T-helper 1 cell treated with Interleukin-12 subunit alpha and Interleukin-12 subunit beta and Interleukin-4 antibody, amounts not matched to agents 30 μg/mL and 1 μg/mL, for 36 hours (primary cell): Measurements from ENCODE around the gene CTNNA2.

Experiments used
- H3K27ac Mint-ChIP-seq: one replicate; pipeline ENCODE4 v1.8.0; 2021; ENCODE audit warnings: mild to moderate bottlenecking, mixed read lengths
- H3K27me3 Mint-ChIP-seq: one replicate; pipeline ENCODE4 v1.8.0; 2021; ENCODE audit warnings: low read depth, mixed read lengths
- H3K36me3 Mint-ChIP-seq: one replicate; pipeline ENCODE4 v1.8.0; 2021; ENCODE audit warnings: low read depth, mixed read lengths
- H3K4me1 Mint-ChIP-seq: one replicate; pipeline ENCODE4 v1.8.0; 2021; ENCODE audit warnings: low read depth, mixed read lengths
- H3K4me3 Mint-ChIP-seq: one replicate; pipeline ENCODE4 v1.8.0; 2021; ENCODE audit warnings: mild to moderate bottlenecking, moderate library complexity, mixed read lengths
- H3K9me3 Mint-ChIP-seq: one replicate; pipeline ENCODE4 v1.8.0; 2021; ENCODE audit warnings: mixed read lengths

CTNNA2 gene

DNA sequence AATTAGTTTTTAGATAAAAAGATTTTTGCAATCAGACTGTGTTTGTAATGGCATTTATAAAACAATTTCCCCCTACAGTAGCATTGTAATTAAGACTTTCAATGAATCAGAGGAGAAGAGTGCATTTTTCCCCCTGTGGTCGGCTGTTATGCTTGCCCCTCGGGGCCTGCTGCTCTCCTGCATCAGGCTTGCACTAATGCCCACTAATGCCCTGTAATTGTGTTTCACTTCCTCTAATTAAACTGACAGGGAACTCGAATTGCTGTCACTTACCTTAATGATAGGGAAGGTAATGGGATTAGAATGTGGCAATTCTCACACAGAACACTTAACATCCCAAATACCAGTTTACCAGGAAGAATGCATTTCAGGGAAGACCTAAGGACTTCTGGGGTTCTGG is 852.9 kb downstream of the CTNNA2 start:
- H3K9me3 Mint-ChIP-seq = no peaks in the 10 kb centered on the region
- H3K4me3 Mint-ChIP-seq = no peak overlapping the region
- H3K36me3 Mint-ChIP-seq = no peaks in the 10 kb centered on the region
- no peaks in the 10 kb centered on the region for H3K4me1 Mint-ChIP-seq
- H3K27ac Mint-ChIP-seq = no peak overlapping the region
- H3K27me3 Mint-ChIP-seq = no peaks in the 10 kb centered on the region

DNA sequence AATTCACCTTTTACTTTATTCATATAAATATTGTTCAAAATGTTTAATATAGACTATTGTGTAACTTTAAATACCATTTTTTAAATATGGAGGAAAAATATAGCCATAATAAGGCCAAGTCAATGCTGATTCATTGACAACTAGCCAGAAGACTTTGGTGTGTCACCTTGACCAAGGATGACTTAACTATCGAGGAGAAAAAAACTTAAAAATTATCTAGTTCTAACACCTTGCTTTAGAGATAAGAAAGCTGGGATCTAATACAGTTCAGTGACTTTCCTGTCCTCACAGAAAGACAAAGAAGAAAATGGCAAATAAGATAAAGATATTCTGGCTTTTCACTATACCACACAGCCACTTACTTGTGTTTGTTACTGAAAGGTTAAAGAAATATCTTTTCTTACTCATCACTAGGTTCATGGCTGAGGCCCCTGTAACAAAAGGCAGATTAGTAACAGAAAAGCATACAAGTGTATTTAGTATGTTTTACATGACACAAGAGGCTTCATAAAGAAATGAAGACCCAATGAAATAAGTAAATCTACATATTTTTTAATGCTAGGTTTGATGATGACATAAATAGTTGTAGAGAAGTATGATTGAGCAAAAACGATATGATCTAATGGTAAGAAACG is 857.6 kb downstream of the CTNNA2 start:
- H3K9me3 Mint-ChIP-seq = no peaks in the 10 kb centered on the region
- no peak overlapping the region for H3K27ac Mint-ChIP-seq

DNA sequence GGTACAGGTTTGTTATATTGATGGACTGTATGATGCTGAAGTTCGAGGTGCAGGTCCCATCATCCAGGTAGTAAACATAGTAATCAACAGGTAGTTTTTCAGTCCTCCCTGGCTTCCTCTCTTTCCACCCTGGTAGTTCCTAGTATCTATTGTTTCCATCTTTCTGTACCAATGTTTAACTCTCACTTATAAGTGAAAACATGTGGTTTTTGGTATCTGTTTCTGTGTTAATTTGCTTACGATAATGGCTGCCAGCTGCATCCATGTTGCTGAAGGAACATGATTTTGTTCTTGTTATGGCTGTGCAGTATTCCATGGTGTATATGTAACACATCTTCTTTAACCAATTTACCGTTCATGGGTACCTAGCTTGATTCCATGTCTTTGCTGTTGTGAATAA is 861.3 kb downstream of the CTNNA2 start:
- H3K27ac Mint-ChIP-seq = no peak overlapping the region
- H3K9me3 Mint-ChIP-seq = peaks cover 7% of the 10 kb centered on the region
- H3K36me3 Mint-ChIP-seq = no peaks in the 10 kb centered on the region
- no peak overlapping the region for H3K4me3 Mint-ChIP-seq
- no peaks in the 10 kb centered on the region for H3K4me1 Mint-ChIP-seq
- no peaks in the 10 kb centered on the region for H3K27me3 Mint-ChIP-seq

More for the DNA sequence above, 857.6 kb downstream of the CTNNA2 start:
- Mint-ChIP-seq H3K36me3 (no peaks in the 10 kb centered on the region), H3K27me3 (no peaks in the 10 kb centered on the region), H3K4me3 (no peak overlapping the region), H3K4me1 (no peaks in the 10 kb centered on the region)

DNA sequence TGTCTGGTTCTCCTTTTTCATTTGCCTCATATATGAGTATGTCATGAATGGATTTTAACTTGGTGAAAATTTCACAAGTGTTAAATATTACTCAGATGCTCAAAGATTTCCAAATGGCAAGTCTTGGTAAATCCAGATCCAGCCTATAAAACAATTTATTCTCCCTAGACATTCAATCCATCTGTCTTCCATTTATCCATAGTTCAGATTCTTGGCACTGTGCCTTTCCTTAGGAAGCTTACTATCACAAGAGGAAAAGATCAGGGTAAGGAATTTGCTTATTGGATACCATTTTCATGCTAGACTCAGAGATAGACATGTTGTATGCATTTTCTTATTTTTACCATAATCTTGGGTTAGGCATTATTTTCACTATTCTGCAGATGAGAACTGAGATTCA is 864.2 kb downstream of the CTNNA2 start:
- Mint-ChIP-seq H3K27me3 (no peaks in the 10 kb centered on the region), H3K4me3 (no peak overlapping the region), H3K27ac (no peak overlapping the region), H3K9me3 (peaks cover 13% of the 10 kb centered on the region), H3K36me3 (no peaks in the 10 kb centered on the region), H3K4me1 (no peaks in the 10 kb centered on the region)

DNA sequence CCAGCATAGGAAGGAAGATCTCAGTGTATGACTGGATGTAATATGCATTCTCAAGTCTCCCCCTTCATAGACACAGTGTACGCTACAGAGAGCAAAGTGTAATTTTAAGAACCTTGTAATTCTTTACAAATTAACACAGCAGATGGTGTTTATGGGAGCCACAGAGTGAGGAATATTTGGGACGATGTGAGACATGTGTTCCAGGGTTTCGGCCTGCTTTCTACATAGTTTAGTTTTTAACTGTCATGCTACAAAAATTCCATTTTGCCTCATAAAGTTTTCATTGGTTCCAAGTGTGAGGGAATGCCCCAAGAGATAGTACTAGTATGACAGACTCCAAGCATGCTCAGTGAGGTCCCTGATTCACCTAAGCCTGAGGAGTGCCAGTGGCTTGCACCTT is 867.9 kb downstream of the CTNNA2 start:
- Mint-ChIP-seq H3K27ac (no peak overlapping the region), H3K27me3 (no peaks in the 10 kb centered on the region), H3K4me1 (no peaks in the 10 kb centered on the region), H3K9me3 (peaks cover 13% of the 10 kb centered on the region), H3K36me3 (no peaks in the 10 kb centered on the region), H3K4me3 (no peak overlapping the region)

DNA sequence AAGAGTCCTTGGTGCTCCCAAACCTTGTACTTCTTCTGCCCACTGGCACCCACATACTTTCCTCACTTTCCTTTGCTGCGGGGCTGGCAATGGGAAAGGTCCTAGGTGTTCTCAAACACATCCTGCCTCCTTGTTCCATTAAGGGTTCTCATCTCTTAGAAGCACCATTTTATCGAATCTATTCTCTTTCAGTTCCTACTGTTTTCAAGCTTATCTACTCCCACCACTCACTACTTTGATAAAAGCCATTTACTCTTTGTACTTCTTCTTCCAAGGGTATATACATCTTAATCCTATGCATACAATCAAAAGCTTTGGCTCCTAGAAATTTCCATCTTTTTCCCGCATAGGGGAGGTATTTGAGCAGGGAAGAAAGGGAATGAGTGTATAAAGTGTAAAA is 868.8 kb downstream of the CTNNA2 start:
- no peaks in the 10 kb centered on the region for H3K27me3 Mint-ChIP-seq

DNA sequence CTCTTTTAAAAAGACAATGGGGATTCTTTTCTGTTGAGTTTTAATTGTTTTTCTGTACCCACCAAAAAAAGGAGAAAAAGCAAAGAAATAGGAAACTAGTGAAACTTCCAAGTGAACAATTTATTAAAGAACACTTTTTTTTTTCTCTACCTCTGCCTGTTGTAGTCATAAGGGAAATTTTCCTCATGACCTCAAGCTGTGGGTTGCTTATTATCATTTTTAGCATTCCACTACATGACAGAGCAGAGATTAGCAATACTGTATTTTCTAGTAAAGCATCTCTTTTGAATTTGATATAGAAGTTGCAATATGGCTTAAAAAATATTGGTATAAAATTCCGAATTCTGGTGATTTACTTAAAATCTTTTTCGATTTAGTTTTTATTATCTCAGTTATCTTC is 879.6 kb downstream of the CTNNA2 start:
- Mint-ChIP-seq H3K9me3 (peaks cover 7% of the 10 kb centered on the region), H3K27me3 (no peaks in the 10 kb centered on the region), H3K36me3 (no peaks in the 10 kb centered on the region), H3K4me1 (no peaks in the 10 kb centered on the region), H3K27ac (no peak overlapping the region), H3K4me3 (no peak overlapping the region)

More for the DNA sequence above, 868.8 kb downstream of the CTNNA2 start:
- peaks cover 13% of the 10 kb centered on the region for H3K9me3 Mint-ChIP-seq
- no peaks in the 10 kb centered on the region for H3K36me3 Mint-ChIP-seq
- no peak overlapping the region for H3K27ac Mint-ChIP-seq
- no peaks in the 10 kb centered on the region for H3K4me1 Mint-ChIP-seq
- no peak overlapping the region for H3K4me3 Mint-ChIP-seq

DNA sequence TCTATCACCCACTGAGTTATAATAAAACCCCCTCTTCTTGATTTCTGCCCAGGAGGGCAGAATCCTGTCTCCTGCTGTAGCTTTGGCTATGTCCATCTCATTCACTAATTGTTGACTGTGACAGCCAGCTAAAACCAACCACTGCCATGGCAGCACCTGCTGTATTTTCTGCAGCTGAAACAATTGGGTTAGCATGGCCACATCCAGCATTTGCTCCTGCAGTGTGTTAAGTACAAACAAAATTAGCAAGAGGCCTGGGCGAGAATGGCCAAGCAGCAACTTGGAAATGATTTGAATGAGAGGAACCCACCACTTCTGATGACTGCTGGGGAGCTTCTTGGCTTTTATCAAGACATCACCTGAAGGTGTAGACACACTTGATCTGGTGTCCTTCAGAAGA is 881.1 kb downstream of the CTNNA2 start:
- no peak overlapping the region for H3K27ac Mint-ChIP-seq
- no peaks in the 10 kb centered on the region for H3K4me1 Mint-ChIP-seq
- peaks cover 12% of the 10 kb centered on the region for H3K9me3 Mint-ChIP-seq
- H3K36me3 Mint-ChIP-seq = no peaks in the 10 kb centered on the region
- no peaks in the 10 kb centered on the region for H3K27me3 Mint-ChIP-seq
- H3K4me3 Mint-ChIP-seq = no peak overlapping the region

DNA sequence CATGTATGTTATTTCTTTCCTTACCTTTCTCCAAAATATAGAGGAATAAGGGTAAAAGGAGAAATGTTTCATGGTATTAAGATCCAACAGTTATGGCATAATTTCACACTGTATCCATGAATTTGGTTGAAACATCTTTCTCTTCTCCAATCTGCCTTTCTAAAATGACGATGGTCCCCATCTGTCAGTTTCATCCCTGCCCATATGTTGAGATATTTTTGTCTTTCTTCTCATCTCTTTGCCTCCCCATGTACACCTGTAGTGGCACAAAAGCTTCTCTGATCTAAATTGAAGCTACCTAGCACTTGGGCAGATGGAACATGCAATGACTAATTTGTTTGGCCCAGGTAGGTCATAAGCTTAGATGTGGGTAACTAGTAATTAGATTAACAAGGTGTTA is 882.4 kb downstream of the CTNNA2 start:
- H3K27ac Mint-ChIP-seq = no peak overlapping the region
- H3K36me3 Mint-ChIP-seq = no peaks in the 10 kb centered on the region
- peaks cover 12% of the 10 kb centered on the region for H3K9me3 Mint-ChIP-seq
- H3K4me1 Mint-ChIP-seq = no peaks in the 10 kb centered on the region
- no peak overlapping the region for H3K4me3 Mint-ChIP-seq
- no peaks in the 10 kb centered on the region for H3K27me3 Mint-ChIP-seq

DNA sequence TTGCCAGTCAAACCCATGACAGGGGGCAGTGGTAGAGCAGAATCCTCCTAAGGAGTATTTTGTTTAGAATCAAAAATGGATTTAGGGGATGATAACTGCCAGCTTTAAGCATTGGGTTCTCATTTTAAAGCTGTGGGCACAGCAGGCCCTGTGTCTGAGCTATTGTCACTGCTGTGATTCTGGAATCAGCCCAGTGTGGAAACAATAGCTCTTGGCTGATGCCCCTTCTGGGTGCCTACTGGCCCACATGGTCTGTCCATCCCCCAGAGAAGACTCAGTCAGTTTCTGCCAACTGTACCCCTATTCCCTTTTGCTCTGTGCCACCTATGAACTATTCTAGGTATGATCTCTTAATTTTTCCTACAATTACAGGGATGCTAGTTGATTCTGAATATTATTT is 883.4 kb downstream of the CTNNA2 start:
- Mint-ChIP-seq H3K27ac (no peak overlapping the region), H3K27me3 (no peaks in the 10 kb centered on the region), H3K4me1 (no peaks in the 10 kb centered on the region), H3K36me3 (no peaks in the 10 kb centered on the region), H3K9me3 (peaks cover 12% of the 10 kb centered on the region), H3K4me3 (no peak overlapping the region)

DNA sequence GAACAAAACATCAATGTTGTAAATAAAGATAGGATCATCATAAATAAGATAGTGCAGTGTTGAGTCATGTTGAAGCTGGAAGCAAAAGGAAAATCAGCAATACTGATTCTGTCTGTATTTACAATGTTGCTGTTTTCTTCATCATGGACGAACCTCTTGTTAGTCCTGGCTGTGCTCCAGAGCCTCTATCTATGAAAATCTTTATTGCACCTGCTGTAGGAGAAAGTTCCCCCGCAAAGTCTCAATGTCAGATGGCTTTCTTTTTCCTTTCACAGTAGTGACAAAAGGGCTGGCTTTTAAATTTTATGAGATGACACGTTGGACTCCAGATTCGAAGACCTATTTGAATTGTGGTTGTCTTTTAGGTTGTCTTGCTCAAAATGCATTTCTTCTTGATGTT is 890.2 kb downstream of the CTNNA2 start:
- Mint-ChIP-seq H3K9me3 (peaks cover 17% of the 10 kb centered on the region), H3K4me1 (no peaks in the 10 kb centered on the region), H3K27ac (no peak overlapping the region), H3K27me3 (no peaks in the 10 kb centered on the region), H3K36me3 (no peaks in the 10 kb centered on the region), H3K4me3 (no peak overlapping the region)

DNA sequence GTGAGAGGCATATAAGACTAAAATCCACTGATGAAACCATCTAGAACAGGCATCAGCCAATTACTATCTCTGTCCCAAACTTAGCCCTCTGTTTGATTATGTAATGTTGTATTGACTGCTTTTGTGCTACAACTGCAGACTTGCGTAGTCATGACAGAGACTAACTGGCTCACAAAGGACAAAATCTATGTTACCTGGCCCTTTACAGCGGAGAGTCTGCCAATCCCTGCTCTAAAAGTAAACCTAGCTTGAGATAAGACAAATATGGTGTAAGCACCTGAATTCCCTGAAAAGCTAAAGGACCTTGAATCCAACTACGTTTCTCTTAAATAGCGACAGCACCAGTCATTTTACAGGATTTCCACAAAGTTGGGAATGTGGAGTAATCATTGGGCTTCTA is 894.5 kb downstream of the CTNNA2 start:
- Mint-ChIP-seq H3K36me3 (no peaks in the 10 kb centered on the region), H3K27me3 (no peaks in the 10 kb centered on the region), H3K9me3 (peaks cover 10% of the 10 kb centered on the region), H3K27ac (no peak overlapping the region), H3K4me1 (no peaks in the 10 kb centered on the region), H3K4me3 (no peak overlapping the region)

DNA sequence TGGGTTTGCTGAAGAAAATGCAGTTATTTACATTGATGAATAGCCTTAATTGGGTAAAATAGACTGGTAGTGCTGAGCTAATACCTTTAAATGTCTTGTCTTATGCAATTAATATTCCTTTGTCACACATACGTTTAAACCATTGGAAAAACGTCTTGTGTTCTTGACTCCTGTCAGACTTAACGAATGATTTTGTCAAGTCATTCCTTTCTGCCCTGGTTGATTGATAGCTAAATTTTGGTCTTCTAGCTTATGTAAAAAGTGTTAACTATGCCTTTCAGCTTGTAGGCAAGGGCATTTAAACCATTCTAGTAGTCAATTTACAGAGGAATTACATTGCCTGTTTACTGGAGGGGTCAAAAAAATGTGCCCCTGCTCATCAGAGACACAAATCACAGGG is 897.5 kb downstream of the CTNNA2 start:
- Mint-ChIP-seq H3K4me3 (no peak overlapping the region), H3K27ac (no peak overlapping the region), H3K36me3 (no peaks in the 10 kb centered on the region)

DNA sequence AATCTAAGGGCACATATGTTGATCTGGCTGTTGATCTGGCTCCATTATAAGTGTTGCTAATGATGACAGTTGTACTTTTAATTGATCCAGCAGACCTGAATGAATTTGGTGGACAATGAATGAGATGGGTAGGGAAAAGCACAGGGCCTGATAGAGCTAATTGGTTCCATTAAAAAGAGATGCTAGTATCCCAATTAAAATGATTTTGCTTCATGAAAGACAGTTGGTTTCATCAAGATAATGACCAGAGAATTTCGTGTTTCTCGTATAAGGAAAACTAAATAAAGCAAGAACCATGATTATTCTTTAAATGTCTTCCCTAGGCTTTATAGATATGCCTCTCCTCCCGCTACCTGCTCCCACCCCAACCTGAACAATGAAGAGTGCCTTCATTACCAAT is 900.3 kb downstream of the CTNNA2 start:
- Mint-ChIP-seq H3K27me3 (no peaks in the 10 kb centered on the region), H3K36me3 (no peaks in the 10 kb centered on the region), H3K27ac (no peak overlapping the region), H3K4me1 (no peaks in the 10 kb centered on the region), H3K4me3 (no peak overlapping the region), H3K9me3 (peaks cover 20% of the 10 kb centered on the region)

More for the DNA sequence above, 897.5 kb downstream of the CTNNA2 start:
- Mint-ChIP-seq H3K9me3 (peaks cover 14% of the 10 kb centered on the region), H3K27me3 (no peaks in the 10 kb centered on the region), H3K4me1 (no peaks in the 10 kb centered on the region)

DNA sequence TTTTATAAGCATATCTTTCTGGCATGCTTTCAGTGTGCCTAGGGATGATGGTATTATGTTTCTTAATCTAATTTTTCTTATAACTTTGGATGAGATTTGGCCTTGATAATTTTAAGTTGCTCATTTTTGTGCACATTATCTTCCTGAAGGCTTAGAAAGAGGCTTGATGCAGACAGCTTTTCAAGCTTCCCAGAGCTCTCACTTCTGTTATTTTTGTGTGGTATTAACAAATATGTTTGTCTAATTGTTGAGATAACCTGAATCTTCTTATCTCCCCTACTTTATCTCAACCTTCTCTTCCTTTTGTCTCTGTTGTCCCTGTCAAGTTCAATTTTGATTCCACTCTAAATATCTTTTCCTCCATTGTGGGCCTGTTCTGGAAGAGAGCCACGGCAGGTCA is 904.9 kb downstream of the CTNNA2 start:
- no peak overlapping the region for H3K4me3 Mint-ChIP-seq
- no peak overlapping the region for H3K27ac Mint-ChIP-seq
- H3K9me3 Mint-ChIP-seq = peaks cover 29% of the 10 kb centered on the region
- H3K4me1 Mint-ChIP-seq = no peaks in the 10 kb centered on the region
- H3K27me3 Mint-ChIP-seq = no peaks in the 10 kb centered on the region
- no peaks in the 10 kb centered on the region for H3K36me3 Mint-ChIP-seq
